Chondrocyte (in vitro differentiated cells): ENCODE data around the gene PTPRJ. TPM values are rescaled to one million over a fixed set of nuclear protein-coding genes. Genes with fewer than 3 reads are reported as not detected.

Experiments
- DNase-seq: peaks from one replicate; pipeline ENCODE4 v3.0.0; 2021; ENCODE audit warnings: mixed read lengths, low spot score
- H3K27ac Mint-ChIP-seq: one replicate; pipeline ENCODE4 v1.8.0; 2021; ENCODE audit warnings: mild to moderate bottlenecking, moderate library complexity, mixed read lengths; ENCODE audit not compliant: unreplicated experiment
- H3K27me3 Mint-ChIP-seq: 2 replicates; pipeline ENCODE4 v1.8.0; 2021; ENCODE audit warnings: low read depth, mixed read lengths
- H3K36me3 Mint-ChIP-seq: 2 replicates; pipeline ENCODE4 v1.8.0; 2021; ENCODE audit warnings: low read depth, mixed read lengths
- H3K4me1 Mint-ChIP-seq: 2 replicates; pipeline ENCODE4 v1.8.0; 2021; ENCODE audit warnings: low read depth, mild to moderate bottlenecking, mixed read lengths
- H3K4me3 Mint-ChIP-seq: one replicate; pipeline ENCODE4 v1.8.0; 2021; ENCODE audit warnings: mild to moderate bottlenecking, moderate library complexity, mixed read lengths; ENCODE audit not compliant: unreplicated experiment
- H3K9me3 Mint-ChIP-seq: 2 replicates; pipeline ENCODE4 v1.8.0; 2021; ENCODE audit warnings: low read depth, mixed read lengths
- CTCF ChIP-seq: fragments of 200-600 bp; sonication (generic); IDR thresholded peaks from 2 replicates; pipeline ENCODE4 v1.5.0; 2021; ENCODE audit warnings: antibody characterized with exemption, mild to moderate bottlenecking, moderate library complexity
- total RNA-seq: library from RNA; stranded (reverse); gene quantifications from 3 replicates; pipeline ENCODE4 v1.2.1, GENCODE V29; 2021

Gene PTPRJ
- total RNA-seq, 1 donor from 2014 or later = 18.1 TPM

- TF ChIP-seq CTCF = no peak
- H3K27ac Mint-ChIP-seq = no peak overlapping the region
These were observed 99.2 kb downstream of the PTPRJ start for GRCh38 chr11:48079596-48079995.

GRCh38 chr11:48080301-48080861 is 100.0 kb downstream of the PTPRJ start:
- Mint-ChIP-seq H3K27ac (no peak overlapping the region), H3K36me3 (peaks cover 2% of the 10 kb centered on the region), H3K27me3 (no peaks in the 10 kb centered on the region), H3K4me3 (no peak overlapping the region), H3K4me1 (peaks cover 28% of the 10 kb centered on the region), H3K9me3 (no peaks in the 10 kb centered on the region)
- no peak for TF ChIP-seq CTCF
- no peak for DNase-seq

More at GRCh38 chr11:48079596-48079995, 99.2 kb downstream of the PTPRJ start:
- H3K36me3 Mint-ChIP-seq = peaks cover 2% of the 10 kb centered on the region
- no peaks in the 10 kb centered on the region for H3K9me3 Mint-ChIP-seq
- H3K4me3 Mint-ChIP-seq = no peak overlapping the region
- H3K4me1 Mint-ChIP-seq = peaks cover 28% of the 10 kb centered on the region
- no peak for DNase-seq
- H3K27me3 Mint-ChIP-seq = no peaks in the 10 kb centered on the region

GRCh38 chr11:48081151-48082010 is 101.0 kb downstream of the PTPRJ start:
- DNase-seq = no peak
- Mint-ChIP-seq H3K4me1 (peaks cover 29% of the 10 kb centered on the region), H3K27ac (peak overlapping the region; percentile 95), H3K4me3 (peak overlapping the region; percentile 50), H3K9me3 (no peaks in the 10 kb centered on the region), H3K27me3 (no peaks in the 10 kb centered on the region), H3K36me3 (peaks cover 2% of the 10 kb centered on the region)
- TF ChIP-seq CTCF = peak; percentile 39

GRCh38 chr11:48082771-48083170 is 102.4 kb downstream of the PTPRJ start:
- no peaks in the 10 kb centered on the region for H3K27me3 Mint-ChIP-seq
- H3K36me3 Mint-ChIP-seq = no peaks in the 10 kb centered on the region
- H3K27ac Mint-ChIP-seq = no peak overlapping the region
- H3K4me3 Mint-ChIP-seq = no peak overlapping the region
- peaks cover 30% of the 10 kb centered on the region for H3K4me1 Mint-ChIP-seq
- no peak for TF ChIP-seq CTCF
- DNase-seq = no peak
- no peaks in the 10 kb centered on the region for H3K9me3 Mint-ChIP-seq

- no peaks in the 10 kb centered on the region for H3K36me3 Mint-ChIP-seq
- H3K27me3 Mint-ChIP-seq = no peaks in the 10 kb centered on the region
- H3K4me3 Mint-ChIP-seq = no peak overlapping the region
- H3K9me3 Mint-ChIP-seq = no peaks in the 10 kb centered on the region
- TF ChIP-seq CTCF = no peak
- peaks cover 36% of the 10 kb centered on the region for H3K4me1 Mint-ChIP-seq
- H3K27ac Mint-ChIP-seq = no peak overlapping the region
- no peak for DNase-seq
These were observed 103.1 kb downstream of the PTPRJ start for GRCh38 chr11:48083421-48083820.
